ENCODE results near the gene HELZ.
"Not testable (repeated sequence)": the region's sequence is repeated elsewhere in the genome, so short reads cannot be mapped to it uniquely, and the experiment has no call there.

Gene HELZ

GRCh38 chr17:67224736-67225135 is 20.3 kb downstream of the HELZ start:
- DNase-seq: no peak

- DNase-seq: no peak
Measured at GRCh38 chr17:67223924-67224323, 21.1 kb downstream of the HELZ start.

- peak; percentile 61 to 73 (median 66) for DNase-seq
Measured at GRCh38 chr17:67221062-67221998, 23.7 kb downstream of the HELZ start.

- peak; percentile 15 to 61 (median 48) for DNase-seq
Measured at GRCh38 chr17:67218385-67218950, 26.5 kb downstream of the HELZ start.

- DNase-seq: no peak
Measured at GRCh38 chr17:67217446-67217845, 27.6 kb downstream of the HELZ start.

- peak; percentile 26 to 61 (median 54) for DNase-seq
Measured at GRCh38 chr17:67216578-67217320, 28.2 kb downstream of the HELZ start.

- DNase-seq: no peak
Measured at GRCh38 chr17:67215991-67216421, 29.0 kb downstream of the HELZ start.

GRCh38 chr17:67212714-67213417 is 32.1 kb downstream of the HELZ start:
- peak; percentile 34 to 73 (median 54) for DNase-seq

- DNase-seq: no peak
Measured at GRCh38 chr17:67212231-67212630, 32.8 kb downstream of the HELZ start.

- DNase-seq: peak; percentile 38 to 76 (median 64)
Measured at GRCh38 chr17:67211742-67212141, 33.3 kb downstream of the HELZ start.

GRCh38 chr17:67210915-67211314 is 34.1 kb downstream of the HELZ start:
- no peak for DNase-seq

- DNase-seq: no peak
Measured at GRCh38 chr17:67208232-67208631, 36.8 kb downstream of the HELZ start.

GRCh38 chr17:67203818-67204217 is 41.2 kb downstream of the HELZ start:
- DNase-seq: no peak

GRCh38 chr17:67202503-67202902 is 42.5 kb downstream of the HELZ start:
- DNase-seq: no peak

- peak in 3 of 4 experiments; percentile 19 to 52 (median 47) for DNase-seq
Measured at GRCh38 chr17:67200727-67201301, 44.2 kb downstream of the HELZ start.

- no peak for DNase-seq
Measured at GRCh38 chr17:67198131-67198530, 46.9 kb downstream of the HELZ start.

GRCh38 chr17:67197023-67197422 is 48.0 kb downstream of the HELZ start:
- not testable (repeated sequence) for DNase-seq

- DNase-seq: no peak
Measured at GRCh38 chr17:67196422-67196821, 48.6 kb downstream of the HELZ start.

- DNase-seq: no peak
Measured at GRCh38 chr17:67194134-67194533, 50.9 kb downstream of the HELZ start.

- DNase-seq: no peak
Measured at GRCh38 chr17:67187927-67188326, 57.1 kb downstream of the HELZ start.

- no peak for DNase-seq
Measured at GRCh38 chr17:67186782-67187181, 58.2 kb downstream of the HELZ start.

- DNase-seq: no peak
Measured at GRCh38 chr17:67183531-67183930, 61.5 kb downstream of the HELZ start.

All from suppressor macrophage (primary cell).